Adipose tissue (tissue), 3 donors: ENCODE results near the gene GTSE1. TPM values are rescaled to one million over a fixed set of nuclear protein-coding genes. Genes with fewer than 3 reads are reported as not detected.

Experiments used
- H3K27ac ChIP-seq: one replicate; pipeline ENCODE4 v1.5.1; 2013; ENCODE audit warnings: low read depth, low read length
- WGBS, 3 donors: extraction: QIAGEN DNeasy Blood & Tissue Kit; methylation state at CpG; one replicate each; pipeline ENCODE4 v1.1.7; 2013; 5-methylcytosine and 5-hydroxymethylcytosine counted together
- polyA plus RNA-seq, 3 donors: library from polyadenylated mRNA; stranded (reverse); fragments of 200-250 nt; gene quantifications; one replicate each; pipeline ENCODE4 v1.2.3, GENCODE V29; 2013
- donor health status: healthy with polysubstance abuse.
- donor health status: Bipolar disorder and iron deficiency.
- donor health status: healthy.

The GTSE1 gene
- polyA plus RNA-seq, 3 donors: 0.13 to 0.49 (median 0.34) TPM

GRCh38 chr22:46272196-46272595 is 24.5 kb upstream of the GTSE1 start:
- WGBS, 3 donors: 93 to 99% (median 97%) methylated on average over 8 of the region's 8 CpGs
- H3K27ac ChIP-seq: no peak overlapping the region

- no peak overlapping the region for H3K27ac ChIP-seq
- WGBS, 3 donors: 93 to 97% (median 97%) methylated on average over 10 to 12 of the region's 12 CpGs
Observed at GRCh38 chr22:46272762-46273431, 23.8 kb upstream of the GTSE1 start.

DNA sequence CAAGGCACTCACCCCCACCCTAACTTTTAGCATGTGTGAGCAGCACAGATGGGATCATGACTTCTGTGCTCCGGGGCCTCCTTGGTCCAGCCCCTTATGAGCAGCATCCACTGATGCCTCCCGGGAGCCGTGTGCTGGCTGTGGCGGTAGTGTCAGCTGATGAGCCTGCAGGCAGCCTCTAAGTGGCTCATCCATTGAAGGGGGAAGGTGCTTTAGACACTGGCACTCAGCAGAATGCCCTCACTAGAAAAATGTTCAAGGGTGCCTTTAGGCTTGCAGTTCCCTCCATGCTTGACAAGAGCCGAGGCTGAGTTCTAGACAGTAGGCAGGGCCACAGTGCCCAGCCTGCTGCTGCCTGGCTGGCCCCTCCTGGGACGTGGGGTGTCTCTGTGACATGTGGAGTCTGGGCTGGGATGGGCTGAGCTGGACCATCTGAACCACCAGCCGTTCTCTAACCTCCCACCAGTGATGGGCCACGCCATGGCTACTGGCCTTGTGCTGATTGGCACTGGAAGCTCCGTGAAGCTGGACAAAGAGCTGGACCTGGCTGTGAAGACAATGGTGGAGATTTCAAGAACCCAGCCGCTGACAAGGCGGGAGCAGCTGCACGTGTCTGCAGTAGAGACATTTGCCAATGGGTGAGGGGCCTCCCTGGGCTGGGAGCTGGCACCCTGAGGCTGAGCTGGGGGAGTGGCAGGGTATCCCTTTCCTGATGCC is 23.1 kb upstream of the GTSE1 start:
- WGBS, 3 donors: 87 to 92% (median 91%) methylated on average over 12 of the region's 12 CpGs
- no peak overlapping the region for H3K27ac ChIP-seq

DNA sequence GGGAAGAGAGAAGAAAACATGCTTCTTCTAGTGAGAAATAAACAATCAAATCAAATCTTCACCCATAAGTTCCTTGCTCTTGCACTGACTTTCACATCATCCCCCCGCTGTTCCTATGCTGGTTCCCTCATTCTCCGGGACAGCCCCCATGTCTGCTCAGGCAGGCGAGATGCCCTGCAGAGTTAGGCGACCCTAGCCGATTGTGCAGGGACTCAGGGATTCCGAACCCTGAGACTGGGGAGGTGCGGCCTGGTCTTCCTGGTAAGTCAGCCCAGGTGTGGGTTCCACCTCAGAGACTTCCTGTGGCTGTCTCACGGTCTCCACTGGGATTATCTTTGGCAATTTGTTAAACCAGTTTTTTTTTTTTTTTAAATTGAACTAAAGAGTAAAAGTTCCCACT is 22.3 kb upstream of the GTSE1 start:
- H3K27ac ChIP-seq: no peak overlapping the region
- 96 to 97% (median 97%) methylated on average over 8 of the region's 8 CpGs for WGBS, 3 donors

- 67 to 72% (median 70%) methylated on average over 3 of the region's 3 CpGs for WGBS, 3 donors
- H3K27ac ChIP-seq: no peak overlapping the region
Observed at GRCh38 chr22:46275455-46276122, 21.1 kb upstream of the GTSE1 start.

- H3K27ac ChIP-seq: no peak overlapping the region
- 84 to 96% (median 95%) methylated on average over 7 of the region's 7 CpGs for WGBS, 3 donors
Observed at GRCh38 chr22:46276563-46276962, 20.1 kb upstream of the GTSE1 start.

- WGBS, 3 donors: 92 to 96% (median 93%) methylated on average over 22 of the region's 22 CpGs
- H3K27ac ChIP-seq: no peak overlapping the region
Observed at GRCh38 chr22:46278656-46279645, 17.7 kb upstream of the GTSE1 start.

DNA sequence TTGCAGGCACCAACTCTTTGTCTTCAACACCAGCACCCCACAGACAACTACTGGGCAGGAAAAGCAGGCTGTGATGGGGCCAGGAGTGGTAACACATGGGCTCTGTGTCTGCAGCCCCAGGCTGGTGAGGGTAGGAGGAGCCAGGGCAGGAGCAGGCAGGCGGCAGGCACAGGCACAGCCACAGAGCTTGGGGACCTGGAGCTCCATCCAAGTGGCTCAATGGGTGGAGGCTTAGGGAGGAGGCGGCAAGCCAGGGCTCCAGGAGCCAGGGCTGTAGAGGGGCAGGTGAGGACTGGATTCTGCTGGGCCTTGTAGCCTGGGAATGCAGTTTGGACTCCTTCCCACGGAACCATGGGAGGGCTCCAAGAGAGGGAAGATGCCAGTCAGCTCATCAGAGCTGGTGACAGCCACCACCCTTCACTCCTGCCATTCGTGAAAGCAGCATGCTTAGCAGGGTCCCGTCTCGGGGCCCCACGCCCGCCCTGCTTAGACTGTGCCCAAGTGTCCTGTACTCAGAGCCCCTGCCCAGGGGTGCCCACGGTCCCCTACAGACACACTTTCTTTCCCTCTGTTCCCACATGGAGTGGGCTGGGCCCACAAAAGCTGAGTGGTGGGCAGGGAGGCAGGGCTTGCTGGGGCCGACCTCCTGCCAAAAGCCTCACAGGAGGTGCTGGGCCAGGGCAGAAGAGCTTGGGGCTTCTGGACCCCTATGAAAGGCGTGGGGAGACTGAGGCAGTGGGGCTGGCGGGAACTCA is 16.4 kb upstream of the GTSE1 start:
- WGBS, 3 donors: 95 to 97% (median 96%) methylated on average over 12 of the region's 12 CpGs
- H3K27ac ChIP-seq: no peak overlapping the region

- H3K27ac ChIP-seq: no peak overlapping the region
Observed at GRCh38 chr22:46280999-46281623, 15.6 kb upstream of the GTSE1 start.

DNA sequence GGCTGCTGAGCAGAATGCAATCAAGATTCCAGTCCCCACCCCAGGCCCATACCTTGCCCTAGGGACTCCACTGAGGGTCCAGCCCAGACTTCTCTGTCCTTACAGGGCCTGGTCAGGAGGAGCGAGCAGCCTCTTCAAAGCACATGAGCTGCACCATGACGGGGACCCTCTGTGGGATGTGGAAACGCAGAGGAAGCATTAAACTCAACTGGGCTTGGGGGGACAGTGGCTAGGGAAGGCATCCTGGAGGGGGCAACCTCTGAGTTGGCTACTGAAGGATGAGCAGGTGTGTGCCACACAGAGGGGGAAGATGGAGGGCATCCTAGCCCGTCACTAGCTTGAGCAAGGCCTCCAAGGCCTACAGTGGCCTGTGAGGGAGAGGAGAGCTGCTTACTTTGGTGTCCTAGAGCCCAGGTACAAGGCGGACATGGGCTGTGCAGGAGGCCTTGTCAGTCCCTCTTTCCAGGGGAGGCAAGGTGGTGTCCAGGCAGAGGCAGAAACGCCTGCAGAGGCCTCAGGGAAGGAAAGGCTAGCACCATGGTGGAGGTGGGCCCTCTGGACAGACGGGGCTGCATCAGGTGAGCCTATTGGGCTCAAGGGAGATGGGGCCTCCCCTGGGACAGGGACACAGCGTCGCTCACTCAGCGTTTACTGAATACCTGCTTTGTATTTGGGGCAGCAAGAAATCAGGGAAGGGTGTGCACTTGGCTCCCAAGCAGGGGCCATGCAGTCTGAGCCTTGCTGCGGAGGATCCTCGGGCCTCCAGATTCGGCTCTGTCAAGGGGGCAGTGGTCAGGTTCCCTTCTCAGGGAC is 14.6 kb upstream of the GTSE1 start:
- WGBS, 3 donors: 97 to 99% (median 98%) methylated on average over 13 of the region's 13 CpGs
- H3K27ac ChIP-seq: no peak overlapping the region

More at GRCh38 chr22:46280999-46281623, 15.6 kb upstream of the GTSE1 start:
- WGBS, 3 donors: 79 to 82% (median 81%) methylated on average over 19 of the region's 19 CpGs

DNA sequence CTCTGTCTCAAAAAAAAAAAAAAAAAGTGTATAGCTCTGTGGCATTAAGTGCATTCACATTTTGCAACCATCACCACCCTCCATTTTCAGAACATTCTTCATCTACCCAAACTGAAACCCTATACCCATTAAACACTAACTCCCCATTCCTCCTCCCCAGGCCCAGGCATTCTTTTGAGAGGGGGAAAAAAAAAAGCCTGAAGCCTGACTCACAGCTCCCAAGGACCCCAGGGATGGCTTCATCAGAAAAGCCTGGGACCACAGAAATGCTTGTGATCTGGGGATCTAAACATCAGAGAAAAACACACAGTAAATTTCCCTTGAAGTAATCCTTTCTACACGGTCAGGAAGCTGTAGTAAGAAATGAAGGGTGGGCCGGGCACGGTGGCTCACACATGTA is 10.7 kb upstream of the GTSE1 start:
- H3K27ac ChIP-seq: no peak overlapping the region
- 86 to 97% (median 91%) methylated on average over 3 of the region's 3 CpGs for WGBS, 3 donors

DNA sequence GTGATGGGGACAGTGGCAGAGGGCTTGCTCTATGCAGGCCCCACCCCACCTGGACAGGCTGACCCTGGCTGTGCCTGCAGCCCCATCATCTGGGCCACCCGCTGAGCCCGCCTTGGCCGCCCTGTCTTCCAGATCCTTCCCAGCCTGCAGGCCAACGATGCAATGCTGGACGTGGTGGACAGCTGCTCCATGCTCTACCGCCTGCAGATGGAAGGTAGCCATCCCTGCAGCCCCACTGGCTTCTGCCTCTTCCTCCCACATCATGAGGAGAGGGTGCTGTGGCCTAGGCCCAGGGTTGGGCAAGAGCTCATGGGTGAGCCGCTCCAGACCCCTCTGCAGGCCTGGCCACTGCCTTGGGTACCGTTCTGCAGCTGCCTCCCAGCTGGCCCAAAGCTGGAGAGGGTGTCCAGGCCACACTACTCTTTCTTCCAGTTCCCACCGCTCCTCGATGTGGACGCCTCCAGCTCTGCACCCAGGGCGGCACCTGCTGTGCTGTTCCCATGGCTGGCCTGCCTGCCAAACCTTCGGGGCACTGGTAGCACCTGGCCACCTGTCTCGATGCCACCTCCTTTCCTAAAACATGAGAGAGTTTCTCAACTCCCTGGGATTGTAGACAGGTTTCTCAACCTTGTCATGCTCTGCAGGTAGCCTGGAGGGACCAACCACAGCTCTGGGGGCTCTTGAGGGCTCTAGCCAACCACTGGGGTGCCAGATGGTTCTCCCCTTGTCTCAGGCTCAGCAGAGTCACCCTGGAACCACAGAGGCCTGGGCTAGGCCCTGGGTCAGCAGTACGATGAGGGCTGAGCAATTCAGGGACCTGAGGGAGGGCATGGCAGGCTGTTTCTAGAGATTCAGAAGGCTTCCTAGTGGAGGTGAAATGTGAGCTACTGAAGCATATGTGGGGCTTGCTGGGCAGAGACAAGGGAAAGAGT is 9.5 kb upstream of the GTSE1 start:
- H3K27ac ChIP-seq: no peak overlapping the region
- WGBS, 3 donors: 65 to 93% (median 89%) methylated on average over 15 of the region's 15 CpGs

- peak overlapping the region; percentile 15 for H3K27ac ChIP-seq
- WGBS, 3 donors: 46 to 78% (median 48%) methylated on average over 24 of the region's 24 CpGs
Observed at GRCh38 chr22:46287873-46288751, 8.6 kb upstream of the GTSE1 start.

- no peak overlapping the region for H3K27ac ChIP-seq
- 87 to 88% (median 88%) methylated on average over 7 of the region's 7 CpGs for WGBS, 3 donors
Observed at GRCh38 chr22:46288846-46289243, 7.8 kb upstream of the GTSE1 start.
